Stomach smooth muscle (tissue), 2 donors: ENCODE data around the gene TTC3.
"Not testable (repeated sequence)": the region's sequence is repeated elsewhere in the genome, so short reads cannot be mapped to it uniquely, and the experiment has no call there.

Source experiments
- H3K27ac ChIP-seq: one replicate; pipeline ENCODE4 v1.7.0; 2013; ENCODE audit warnings: mild to moderate bottlenecking, low read length, inconsistent platforms
- H3K27me3 ChIP-seq, 2 donors: one replicate each; pipeline ENCODE4 v1.7.0; 2013; ENCODE audit warnings: low read length in 2 of 2; ENCODE audit not compliant: insufficient read depth in 2 of 2, control insufficient read depth in 1 of 2
- H3K36me3 ChIP-seq, 2 donors: one replicate each; pipeline ENCODE4 v1.7.0; 2013; ENCODE audit warnings: low read length in 2 of 2; ENCODE audit not compliant: control insufficient read depth in 2 of 2, insufficient read depth in 2 of 2
- H3K4me1 ChIP-seq: one replicate; pipeline ENCODE4 v1.7.0; 2013; ENCODE audit warnings: low read length; ENCODE audit not compliant: control insufficient read depth, insufficient read depth
- H3K4me3 ChIP-seq, 2 donors: one replicate each; pipeline ENCODE4 v1.7.0; 2013; ENCODE audit warnings: low read length in 2 of 2
- H3K9ac ChIP-seq, 2 donors: one replicate each; pipeline ENCODE4 v1.7.0; 2013; ENCODE audit warnings: low read length in 2 of 2, mild to moderate bottlenecking in 1 of 2
- H3K9me3 ChIP-seq, 2 donors: one replicate each; pipeline ENCODE4 v1.7.0; 2013; ENCODE audit warnings: low read length in 2 of 2; ENCODE audit not compliant: control insufficient read depth in 2 of 2
- donor health status: healthy.
- donor health status: Pancreatic carcinoma.

TTC3 gene, protein sequence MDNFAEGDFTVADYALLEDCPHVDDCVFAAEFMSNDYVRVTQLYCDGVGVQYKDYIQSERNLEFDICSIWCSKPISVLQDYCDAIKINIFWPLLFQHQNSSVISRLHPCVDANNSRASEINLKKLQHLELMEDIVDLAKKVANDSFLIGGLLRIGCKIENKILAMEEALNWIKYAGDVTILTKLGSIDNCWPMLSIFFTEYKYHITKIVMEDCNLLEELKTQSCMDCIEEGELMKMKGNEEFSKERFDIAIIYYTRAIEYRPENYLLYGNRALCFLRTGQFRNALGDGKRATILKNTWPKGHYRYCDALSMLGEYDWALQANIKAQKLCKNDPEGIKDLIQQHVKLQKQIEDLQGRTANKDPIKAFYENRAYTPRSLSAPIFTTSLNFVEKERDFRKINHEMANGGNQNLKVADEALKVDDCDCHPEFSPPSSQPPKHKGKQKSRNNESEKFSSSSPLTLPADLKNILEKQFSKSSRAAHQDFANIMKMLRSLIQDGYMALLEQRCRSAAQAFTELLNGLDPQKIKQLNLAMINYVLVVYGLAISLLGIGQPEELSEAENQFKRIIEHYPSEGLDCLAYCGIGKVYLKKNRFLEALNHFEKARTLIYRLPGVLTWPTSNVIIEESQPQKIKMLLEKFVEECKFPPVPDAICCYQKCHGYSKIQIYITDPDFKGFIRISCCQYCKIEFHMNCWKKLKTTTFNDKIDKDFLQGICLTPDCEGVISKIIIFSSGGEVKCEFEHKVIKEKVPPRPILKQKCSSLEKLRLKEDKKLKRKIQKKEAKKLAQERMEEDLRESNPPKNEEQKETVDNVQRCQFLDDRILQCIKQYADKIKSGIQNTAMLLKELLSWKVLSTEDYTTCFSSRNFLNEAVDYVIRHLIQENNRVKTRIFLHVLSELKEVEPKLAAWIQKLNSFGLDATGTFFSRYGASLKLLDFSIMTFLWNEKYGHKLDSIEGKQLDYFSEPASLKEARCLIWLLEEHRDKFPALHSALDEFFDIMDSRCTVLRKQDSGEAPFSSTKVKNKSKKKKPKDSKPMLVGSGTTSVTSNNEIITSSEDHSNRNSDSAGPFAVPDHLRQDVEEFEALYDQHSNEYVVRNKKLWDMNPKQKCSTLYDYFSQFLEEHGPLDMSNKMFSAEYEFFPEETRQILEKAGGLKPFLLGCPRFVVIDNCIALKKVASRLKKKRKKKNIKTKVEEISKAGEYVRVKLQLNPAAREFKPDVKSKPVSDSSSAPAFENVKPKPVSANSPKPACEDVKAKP (N-terminal part only)

DNA sequence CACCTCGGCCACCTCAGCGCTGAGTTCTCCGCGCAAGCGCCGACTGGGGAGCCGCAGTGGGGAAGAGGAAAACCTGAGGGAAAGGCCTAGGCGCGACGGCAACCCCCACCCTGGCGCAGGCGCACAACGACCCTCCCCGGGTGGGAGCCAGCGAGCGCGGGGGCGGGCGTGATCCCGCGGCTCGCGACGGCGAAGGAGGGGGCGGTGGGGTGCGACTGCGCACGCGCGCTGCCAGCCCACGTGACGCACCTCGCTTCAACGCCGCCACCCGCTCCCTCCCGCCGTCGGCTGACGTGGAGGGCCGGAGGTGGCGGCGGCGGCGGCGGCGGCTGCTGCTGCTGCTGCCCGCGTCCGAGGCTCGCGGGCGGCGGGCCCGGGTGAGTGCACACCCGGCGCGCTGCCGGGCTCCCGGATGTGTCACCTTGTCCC lies at the start of gene TTC3, which contains the start of gene PIGP:
TSS of gene TTC3 (plus strand) at position 267 of the 429 bp plus-strand sequence. CDS start 14,004 bp downstream, outside the sequence.
TSS of gene PIGP (minus strand) at position 84 of the 429 bp plus-strand sequence. CDS start 556 bp downstream, outside the sequence.
- H3K9me3 ChIP-seq: no peaks in the 10 kb centered on the region
- H3K4me3 ChIP-seq: peak within 1 kb of the TSS; percentile 94 to 99
- peaks cover 0 to 7% of the 10 kb centered on the region in 2 donors for H3K36me3 ChIP-seq
- peak within 1 kb of the TSS; percentile 100 for H3K27ac ChIP-seq
- H3K4me1 ChIP-seq: peaks cover 10% of the 10 kb centered on the region
- H3K9ac ChIP-seq: peak within 1 kb of the TSS; percentile 84 to 100
- no peaks in the 10 kb centered on the region for H3K27me3 ChIP-seq

DNA sequence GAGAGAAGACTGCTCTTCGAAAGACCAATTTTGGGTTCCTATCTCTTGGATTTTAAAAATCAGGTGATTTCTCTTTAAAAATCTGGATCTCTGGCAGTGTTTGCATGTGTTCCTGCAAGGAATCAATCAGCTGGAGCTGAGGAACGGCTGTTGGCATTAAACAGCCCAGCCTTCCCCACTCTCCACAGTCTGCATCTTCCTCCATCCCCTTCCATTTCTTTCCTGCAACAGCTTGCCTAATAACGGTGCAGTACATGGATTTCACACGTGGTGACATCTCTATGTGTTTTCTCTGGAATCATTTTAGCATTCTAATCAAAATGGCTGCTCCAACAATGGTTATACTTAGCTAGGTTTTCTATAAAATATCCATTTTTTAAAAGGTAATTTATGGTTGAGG lies 46.6 kb upstream of the TTC3 start:
- no peaks in the 10 kb centered on the region for H3K36me3 ChIP-seq
- no peaks in the 10 kb centered on the region for H3K9me3 ChIP-seq
- H3K4me1 ChIP-seq: no peaks in the 10 kb centered on the region
- H3K4me3 ChIP-seq: no peak overlapping the region
- H3K27me3 ChIP-seq: no peaks in the 10 kb centered on the region
- no peak overlapping the region for H3K9ac ChIP-seq
- H3K27ac ChIP-seq: no peak overlapping the region

DNA sequence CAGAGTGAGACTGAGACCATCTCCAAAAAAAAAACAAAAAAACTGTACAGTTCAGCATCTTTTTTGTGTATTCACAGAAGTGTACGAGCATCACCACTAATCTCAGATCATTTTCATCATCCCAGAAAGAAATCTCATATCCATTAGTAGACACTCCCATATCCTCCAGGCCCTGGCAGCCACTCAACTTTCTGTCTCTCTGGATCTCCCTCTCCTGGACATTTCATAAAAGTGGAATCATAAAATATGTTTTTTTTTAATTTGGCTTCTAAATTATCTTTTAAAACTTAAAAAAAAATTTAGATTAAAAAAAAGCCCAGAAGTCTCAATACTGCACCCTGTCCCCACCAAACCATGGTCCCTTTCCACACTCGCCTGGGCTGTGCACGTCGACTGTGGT lies 44.5 kb upstream of the TTC3 start:
- no peaks in the 10 kb centered on the region for H3K4me1 ChIP-seq
- H3K36me3 ChIP-seq: no peaks in the 10 kb centered on the region
- no peak overlapping the region for H3K9ac ChIP-seq
- no peak overlapping the region for H3K4me3 ChIP-seq
- no peak overlapping the region for H3K27ac ChIP-seq
- H3K9me3 ChIP-seq: no peaks in the 10 kb centered on the region
- H3K27me3 ChIP-seq: peaks cover 0 to 2% of the 10 kb centered on the region in 2 donors

DNA sequence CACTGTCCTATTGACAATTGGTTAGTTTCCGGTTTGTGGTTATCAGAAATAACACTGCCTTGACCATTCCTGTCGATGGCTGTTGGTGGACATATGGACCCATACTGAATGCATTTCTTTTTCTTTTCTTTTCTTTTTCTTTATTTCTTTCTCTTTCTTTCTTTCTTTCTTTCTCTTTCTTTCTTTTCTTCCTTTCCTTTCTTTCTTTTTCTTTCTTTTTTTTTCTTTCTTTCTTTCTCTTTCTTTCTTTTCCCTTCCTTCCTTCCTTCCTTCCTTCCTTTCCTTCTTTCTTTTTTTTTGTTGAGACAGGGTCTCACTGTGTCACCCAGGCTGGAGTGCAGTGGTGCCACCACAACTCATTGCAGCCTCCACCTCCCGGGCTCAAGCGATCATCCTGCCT lies 42.2 kb upstream of the TTC3 start:
- H3K4me3 ChIP-seq: no peak overlapping the region
- no peak overlapping the region for H3K9ac ChIP-seq
- H3K27me3 ChIP-seq: peaks cover 0 to 2% of the 10 kb centered on the region in 2 donors
- H3K4me1 ChIP-seq: no peaks in the 10 kb centered on the region
- H3K36me3 ChIP-seq: no peaks in the 10 kb centered on the region
- H3K27ac ChIP-seq: no peak overlapping the region
- no peaks in the 10 kb centered on the region for H3K9me3 ChIP-seq

DNA sequence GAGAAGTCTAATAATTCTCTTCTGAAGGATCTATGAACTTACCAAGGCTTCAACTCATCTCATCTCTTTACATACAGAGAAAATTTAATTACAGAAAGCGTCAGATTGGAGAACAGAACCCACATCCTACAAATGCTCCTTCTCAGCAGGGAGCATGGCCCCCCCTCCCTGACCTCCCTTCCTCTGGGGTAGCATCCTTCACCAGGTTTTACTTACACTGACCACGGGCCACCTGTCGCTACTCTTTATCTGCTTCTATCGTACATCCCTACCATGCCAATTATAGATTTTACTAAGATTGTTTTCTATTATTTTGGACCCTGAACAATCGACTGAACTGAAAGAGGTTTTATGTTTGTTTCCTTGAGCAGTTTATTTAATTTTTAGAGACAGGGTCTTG lies 40.8 kb upstream of the TTC3 start:
- H3K4me3 ChIP-seq: no peak overlapping the region
- H3K27ac ChIP-seq: no peak overlapping the region
- no peaks in the 10 kb centered on the region for H3K9me3 ChIP-seq
- peaks cover 0 to 2% of the 10 kb centered on the region in 2 donors for H3K27me3 ChIP-seq
- no peaks in the 10 kb centered on the region for H3K4me1 ChIP-seq
- no peak overlapping the region for H3K9ac ChIP-seq
- H3K36me3 ChIP-seq: no peaks in the 10 kb centered on the region

DNA sequence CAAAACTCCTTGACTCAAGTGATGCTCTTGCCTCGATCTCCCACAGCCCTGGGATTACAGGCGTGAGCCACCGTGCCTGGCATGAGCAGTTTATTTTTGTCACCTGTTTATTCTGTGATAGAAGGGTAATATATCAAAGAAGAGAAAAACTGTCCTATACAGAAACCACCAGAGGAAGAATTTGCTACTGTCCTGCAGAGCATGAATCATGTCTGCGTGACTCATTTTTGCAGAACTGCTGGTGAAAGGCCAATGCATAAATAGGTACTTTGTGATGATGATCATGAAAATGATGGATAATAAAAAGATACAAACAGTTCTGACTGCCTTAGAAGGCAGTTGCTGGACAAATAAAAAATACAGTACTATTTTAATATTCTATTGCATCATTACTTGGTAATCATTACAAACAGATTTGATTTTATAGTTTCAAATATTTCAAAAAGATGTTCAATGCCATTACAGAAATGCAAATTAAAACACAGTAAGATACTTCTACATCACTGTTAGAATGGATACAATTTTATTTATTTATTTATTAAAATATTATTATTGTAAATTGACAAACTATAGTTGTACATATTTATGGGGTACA lies 40.1 kb upstream of the TTC3 start:
- no peaks in the 10 kb centered on the region for H3K36me3 ChIP-seq
- H3K9me3 ChIP-seq: no peaks in the 10 kb centered on the region
- no peak overlapping the region for H3K9ac ChIP-seq
- no peak overlapping the region for H3K27ac ChIP-seq
- H3K4me3 ChIP-seq: no peak overlapping the region
- H3K27me3 ChIP-seq: peaks cover 0 to 2% of the 10 kb centered on the region in 2 donors
- H3K4me1 ChIP-seq: no peaks in the 10 kb centered on the region

DNA sequence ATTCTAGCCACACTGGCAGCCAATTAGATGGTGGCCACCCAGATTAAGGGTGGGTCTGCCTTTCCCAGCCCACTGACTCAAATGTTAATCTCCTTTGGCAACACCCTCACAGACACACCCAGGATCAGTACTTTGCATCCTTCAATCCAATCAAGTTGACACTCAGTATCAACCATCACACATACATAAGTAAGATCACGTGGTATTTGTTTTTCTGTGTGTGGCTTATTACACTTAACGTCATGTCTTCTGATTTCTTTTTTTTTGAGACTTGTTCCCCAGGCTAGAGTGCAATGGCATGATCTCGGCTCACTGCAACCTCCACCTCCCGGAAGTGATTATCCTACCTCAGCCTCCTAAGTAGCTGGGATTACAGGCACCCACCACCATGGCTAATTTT lies 38.7 kb upstream of the TTC3 start:
- not testable (repeated sequence) for H3K27ac ChIP-seq, H3K27me3 ChIP-seq, H3K4me1 ChIP-seq, H3K9me3 ChIP-seq, H3K36me3 ChIP-seq, H3K4me3 ChIP-seq, H3K9ac ChIP-seq

DNA sequence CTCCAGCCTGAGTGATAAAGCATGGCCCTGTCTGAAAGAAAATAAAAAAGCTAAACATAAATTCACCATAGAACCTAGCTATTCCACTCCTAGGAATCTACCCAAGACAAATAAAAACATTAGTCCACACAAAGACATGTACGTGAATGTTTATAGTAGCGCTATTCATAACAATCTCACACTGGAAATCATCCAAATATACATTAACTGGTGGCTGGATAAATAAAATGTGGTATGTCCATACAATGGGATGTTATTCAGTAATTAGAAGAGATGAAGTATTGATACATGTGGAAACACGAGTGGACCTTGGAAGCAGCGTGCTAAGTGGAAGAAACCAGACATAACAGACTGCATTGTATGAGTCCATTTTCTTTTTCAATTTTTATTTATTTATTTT lies 36.9 kb upstream of the TTC3 start:
- H3K4me3 ChIP-seq: no peak overlapping the region
- no peaks in the 10 kb centered on the region for H3K4me1 ChIP-seq
- peaks cover 0 to 2% of the 10 kb centered on the region in 2 donors for H3K27me3 ChIP-seq
- no peaks in the 10 kb centered on the region for H3K36me3 ChIP-seq
- H3K27ac ChIP-seq: no peak overlapping the region
- no peaks in the 10 kb centered on the region for H3K9me3 ChIP-seq
- H3K9ac ChIP-seq: no peak overlapping the region

DNA sequence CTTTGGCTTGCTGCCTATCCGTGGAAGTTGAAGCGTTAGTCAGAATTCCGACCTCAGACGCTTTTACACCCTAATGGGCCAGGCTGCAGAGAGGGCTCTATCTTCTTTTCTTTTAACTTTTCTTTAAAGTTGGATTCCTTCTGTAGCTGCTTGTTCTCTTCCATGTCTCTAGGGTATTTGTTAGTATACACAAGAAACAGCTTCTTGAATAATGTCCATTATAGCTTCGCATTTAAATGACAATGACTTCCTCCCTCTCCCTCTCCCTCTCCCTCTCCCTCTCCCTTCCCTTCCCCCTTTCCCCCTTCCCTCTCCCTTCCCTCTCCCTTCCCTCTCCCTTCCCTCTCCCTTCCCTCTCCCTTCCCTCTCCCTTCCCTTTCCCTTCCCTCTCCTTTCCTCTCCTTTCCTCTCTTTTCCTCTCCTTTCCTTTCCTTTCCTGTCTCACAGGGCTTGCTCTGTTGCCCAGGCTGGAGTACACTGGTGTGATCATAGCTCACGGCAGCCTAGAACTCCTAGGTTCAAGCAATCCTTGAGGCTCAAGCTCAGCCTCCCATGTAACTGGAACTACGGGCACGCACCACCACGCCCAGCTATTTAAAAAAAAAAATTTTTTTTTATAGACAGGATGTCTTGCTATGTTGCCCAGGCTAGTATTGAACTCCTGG lies 33.5 kb upstream of the TTC3 start:
- Histone ChIP-seq H3K4me1 (no peaks in the 10 kb centered on the region), H3K9ac (no peak overlapping the region), H3K36me3 (no peaks in the 10 kb centered on the region), H3K9me3 (no peaks in the 10 kb centered on the region), H3K4me3 (no peak overlapping the region), H3K27me3 (peaks cover 0 to 2% of the 10 kb centered on the region in 2 donors), H3K27ac (no peak overlapping the region)
